Measurements from ENCODE around the gene KLHL11.

DNA sequence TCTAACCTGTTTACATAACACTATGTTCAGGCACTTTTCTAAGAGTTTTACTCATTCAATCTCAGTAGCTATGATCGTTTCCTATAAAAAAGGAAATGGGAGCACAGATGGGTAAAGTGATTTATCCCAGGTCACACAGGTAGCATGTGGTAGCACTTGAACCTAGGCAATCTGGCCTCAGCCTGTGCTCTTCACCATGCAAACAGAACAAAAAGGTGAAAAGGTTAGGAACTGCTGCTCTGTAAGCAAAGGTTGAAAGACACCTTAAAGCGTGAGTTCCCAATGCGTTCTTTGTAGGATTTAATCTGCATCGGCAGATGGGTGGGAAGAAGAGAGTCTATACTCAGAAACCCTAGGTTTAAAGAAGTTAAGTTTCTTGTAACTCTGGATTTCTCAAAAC, 14.9 kb upstream of the KLHL11 start:
- no peak for TF ChIP-seq JUND (IDR thresholded peaks at IDR 0.05)
- no peak for TF ChIP-seq TAF1 (conservative IDR thresholded peaks at IDR 0.05)
- TF ChIP-seq, protein P1, sequence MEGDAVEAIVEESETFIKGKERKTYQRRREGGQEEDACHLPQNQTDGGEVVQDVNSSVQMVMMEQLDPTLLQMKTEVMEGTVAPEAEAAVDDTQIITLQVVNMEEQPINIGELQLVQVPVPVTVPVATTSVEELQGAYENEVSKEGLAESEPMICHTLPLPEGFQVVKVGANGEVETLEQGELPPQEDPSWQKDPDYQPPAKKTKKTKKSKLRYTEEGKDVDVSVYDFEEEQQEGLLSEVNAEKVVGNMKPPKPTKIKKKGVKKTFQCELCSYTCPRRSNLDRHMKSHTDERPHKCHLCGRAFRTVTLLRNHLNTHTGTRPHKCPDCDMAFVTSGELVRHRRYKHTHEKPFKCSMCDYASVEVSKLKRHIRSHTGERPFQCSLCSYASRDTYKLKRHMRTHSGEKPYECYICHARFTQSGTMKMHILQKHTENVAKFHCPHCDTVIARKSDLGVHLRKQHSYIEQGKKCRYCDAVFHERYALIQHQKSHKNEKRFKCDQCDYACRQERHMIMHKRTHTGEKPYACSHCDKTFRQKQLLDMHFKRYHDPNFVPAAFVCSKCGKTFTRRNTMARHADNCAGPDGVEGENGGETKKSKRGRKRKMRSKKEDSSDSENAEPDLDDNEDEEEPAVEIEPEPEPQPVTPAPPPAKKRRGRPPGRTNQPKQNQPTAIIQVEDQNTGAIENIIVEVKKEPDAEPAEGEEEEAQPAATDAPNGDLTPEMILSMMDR (IDR thresholded peaks at IDR 0.05; ENCODE audit: low read depth, low read length, missing input control): no peak
- TF ChIP-seq SP1 (IDR thresholded peaks at IDR 0.05): no peak
- TF ChIP-seq, protein P2, sequence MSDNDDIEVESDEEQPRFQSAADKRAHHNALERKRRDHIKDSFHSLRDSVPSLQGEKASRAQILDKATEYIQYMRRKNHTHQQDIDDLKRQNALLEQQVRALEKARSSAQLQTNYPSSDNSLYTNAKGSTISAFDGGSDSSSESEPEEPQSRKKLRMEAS (IDR thresholded peaks at IDR 0.05): no peak
- no peak for TF ChIP-seq RAD21 (IDR thresholded peaks at IDR 0.05)
- TF ChIP-seq, protein P3, sequence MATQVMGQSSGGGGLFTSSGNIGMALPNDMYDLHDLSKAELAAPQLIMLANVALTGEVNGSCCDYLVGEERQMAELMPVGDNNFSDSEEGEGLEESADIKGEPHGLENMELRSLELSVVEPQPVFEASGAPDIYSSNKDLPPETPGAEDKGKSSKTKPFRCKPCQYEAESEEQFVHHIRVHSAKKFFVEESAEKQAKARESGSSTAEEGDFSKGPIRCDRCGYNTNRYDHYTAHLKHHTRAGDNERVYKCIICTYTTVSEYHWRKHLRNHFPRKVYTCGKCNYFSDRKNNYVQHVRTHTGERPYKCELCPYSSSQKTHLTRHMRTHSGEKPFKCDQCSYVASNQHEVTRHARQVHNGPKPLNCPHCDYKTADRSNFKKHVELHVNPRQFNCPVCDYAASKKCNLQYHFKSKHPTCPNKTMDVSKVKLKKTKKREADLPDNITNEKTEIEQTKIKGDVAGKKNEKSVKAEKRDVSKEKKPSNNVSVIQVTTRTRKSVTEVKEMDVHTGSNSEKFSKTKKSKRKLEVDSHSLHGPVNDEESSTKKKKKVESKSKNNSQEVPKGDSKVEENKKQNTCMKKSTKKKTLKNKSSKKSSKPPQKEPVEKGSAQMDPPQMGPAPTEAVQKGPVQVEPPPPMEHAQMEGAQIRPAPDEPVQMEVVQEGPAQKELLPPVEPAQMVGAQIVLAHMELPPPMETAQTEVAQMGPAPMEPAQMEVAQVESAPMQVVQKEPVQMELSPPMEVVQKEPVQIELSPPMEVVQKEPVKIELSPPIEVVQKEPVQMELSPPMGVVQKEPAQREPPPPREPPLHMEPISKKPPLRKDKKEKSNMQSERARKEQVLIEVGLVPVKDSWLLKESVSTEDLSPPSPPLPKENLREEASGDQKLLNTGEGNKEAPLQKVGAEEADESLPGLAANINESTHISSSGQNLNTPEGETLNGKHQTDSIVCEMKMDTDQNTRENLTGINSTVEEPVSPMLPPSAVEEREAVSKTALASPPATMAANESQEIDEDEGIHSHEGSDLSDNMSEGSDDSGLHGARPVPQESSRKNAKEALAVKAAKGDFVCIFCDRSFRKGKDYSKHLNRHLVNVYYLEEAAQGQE (IDR thresholded peaks at IDR 0.05): no peak
- TF ChIP-seq, protein P4, sequence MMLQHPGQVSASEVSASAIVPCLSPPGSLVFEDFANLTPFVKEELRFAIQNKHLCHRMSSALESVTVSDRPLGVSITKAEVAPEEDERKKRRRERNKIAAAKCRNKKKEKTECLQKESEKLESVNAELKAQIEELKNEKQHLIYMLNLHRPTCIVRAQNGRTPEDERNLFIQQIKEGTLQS (IDR thresholded peaks at IDR 0.05): no peak

All from liver (tissue), 3 donors.